Endodermal cell (in vitro differentiated cells): Measurements from ENCODE around the gene LASP1. TPM values are rescaled to one million over a fixed set of nuclear protein-coding genes. Genes with fewer than 3 reads are reported as not detected.
"Not testable (repeated sequence)": the region's sequence is repeated elsewhere in the genome, so short reads cannot be mapped to it uniquely, and the experiment has no call there.

ENCODE experiments used
- DNase-seq: peaks from one replicate; pipeline ENCODE4 v3.0.0-alpha.2; 2017
- H3K27ac ChIP-seq: 2 replicates; pipeline ENCODE4 v1.5.1; 2013; ENCODE audit warnings: mild to moderate bottlenecking, low read depth, low read length, moderate library complexity
- H3K27me3 ChIP-seq: 2 replicates; pipeline ENCODE4 v1.6.1; 2013; ENCODE audit warnings: mild to moderate bottlenecking, low read length, moderate library complexity; ENCODE audit not compliant: insufficient read depth, control insufficient read depth, poor library complexity, severe bottlenecking
- H3K36me3 ChIP-seq: 2 replicates; pipeline ENCODE4 v1.7.0; 2013; ENCODE audit warnings: mild to moderate bottlenecking, low read length, moderate library complexity; ENCODE audit not compliant: control insufficient read depth, insufficient read depth
- H3K4me1 ChIP-seq: one replicate; pipeline ENCODE4 v1.7.0; 2013; ENCODE audit warnings: low read length; ENCODE audit not compliant: control insufficient read depth, insufficient read depth
- H3K4me3 ChIP-seq: 2 replicates; pipeline ENCODE4 v1.5.1; 2013; ENCODE audit warnings: mild to moderate bottlenecking, low read length, moderate library complexity
- H3K9ac ChIP-seq: 2 replicates; pipeline ENCODE4 v1.6.1; 2013; ENCODE audit warnings: mild to moderate bottlenecking, low read length, moderate library complexity; ENCODE audit not compliant: poor library complexity, severe bottlenecking; ENCODE audit errors: extremely low read depth
- H3K9me3 ChIP-seq: 2 replicates; pipeline ENCODE4 v1.6.1; 2013; ENCODE audit warnings: mild to moderate bottlenecking, low read length, moderate library complexity; ENCODE audit not compliant: control insufficient read depth
- H3K27ac Mint-ChIP-seq: 2 replicates; pipeline ENCODE4 v1.8.0; 2020; ENCODE audit warnings: mixed read lengths
- H3K27me3 Mint-ChIP-seq: 2 replicates; pipeline ENCODE4 v1.8.0; 2021; ENCODE audit warnings: mild to moderate bottlenecking, mixed read lengths; ENCODE audit not compliant: insufficient read depth
- H3K36me3 Mint-ChIP-seq: 2 replicates; pipeline ENCODE4 v1.8.0; 2020; ENCODE audit warnings: low read depth, mixed read lengths
- H3K4me1 Mint-ChIP-seq: 2 replicates; pipeline ENCODE4 v1.8.0; 2020; ENCODE audit warnings: mixed read lengths
- H3K4me3 Mint-ChIP-seq: 2 replicates; pipeline ENCODE4 v1.8.0; 2020; ENCODE audit warnings: mild to moderate bottlenecking, moderate library complexity, mixed read lengths
- H3K9me3 Mint-ChIP-seq: 2 replicates; pipeline ENCODE4 v1.8.0; 2020; ENCODE audit warnings: mild to moderate bottlenecking, mixed read lengths
- CTCF ChIP-seq: fragments of 200-600 bp; sonication (generic); conservative IDR thresholded peaks from 2 replicates; pipeline ENCODE4 v1.5.0; 2021; ENCODE audit warnings: antibody characterized with exemption, mild to moderate bottlenecking
- WGBS, 2 experiments: methylation state at CpG; one replicate each; pipeline versions ENCODE4 v1.1.5 to v1.1.7; 2013; ENCODE audit warnings: missing lambda C conversion rate in 2 of 2, mixed read lengths in 1 of 2; ENCODE audit not compliant: insufficient coverage in 1 of 2, insufficient read length in 1 of 2; 5-methylcytosine and 5-hydroxymethylcytosine counted together
- total RNA-seq, 2 donors: library from RNA; stranded (reverse); fragmentation: NEBNext Ultra II Directional in 1 of 2; extraction: Animal tissue kit (Norgen Biotek cat#: 25700) in 1 of 2; gene quantifications; 2 replicates in 1 of 2; 3 replicates in 1 of 2; pipeline ENCODE4 v1.2.1, GENCODE V29; 2021

The LASP1 gene
- total RNA-seq, 2 donors from 2014 or later = 168 to 177 TPM

GRCh38 chr17:38947189-38947588 lies 77.3 kb downstream of the LASP1 start:
- H3K27ac ChIP-seq = no peak overlapping the region
- H3K27me3 Mint-ChIP-seq = no peaks in the 10 kb centered on the region
- H3K27ac Mint-ChIP-seq = no peak overlapping the region
- no peak overlapping the region for H3K4me3 ChIP-seq
- H3K9ac ChIP-seq = no peak overlapping the region
- no peaks in the 10 kb centered on the region for H3K9me3 Mint-ChIP-seq
- H3K4me1 Mint-ChIP-seq = no peaks in the 10 kb centered on the region
- H3K36me3 Mint-ChIP-seq = no peaks in the 10 kb centered on the region
- no peak for TF ChIP-seq CTCF
- H3K4me3 Mint-ChIP-seq = no peak overlapping the region
- H3K9me3 ChIP-seq = no peaks in the 10 kb centered on the region
- no peaks in the 10 kb centered on the region for H3K36me3 ChIP-seq
- no peaks in the 10 kb centered on the region for H3K4me1 ChIP-seq
- H3K27me3 ChIP-seq = no peaks in the 10 kb centered on the region
- WGBS, 2 experiments = 70 to 93% methylated on average over 1 to 2 of the region's 2 CpGs
- no peak for DNase-seq

GRCh38 chr17:38953800-38954199 lies 83.9 kb downstream of the LASP1 start:
- H3K9me3 ChIP-seq, H3K4me3 ChIP-seq, H3K36me3 ChIP-seq, H3K9me3 Mint-ChIP-seq, DNase-seq, H3K4me1 ChIP-seq, H3K27me3 ChIP-seq, H3K4me3 Mint-ChIP-seq, H3K27me3 Mint-ChIP-seq, H3K9ac ChIP-seq, H3K27ac Mint-ChIP-seq, H3K36me3 Mint-ChIP-seq, H3K27ac ChIP-seq, H3K4me1 Mint-ChIP-seq: not testable (repeated sequence)
- 83 to 90% methylated on average over 2 to 5 of the region's 7 CpGs for WGBS, 2 experiments

GRCh38 chr17:38958326-38958725 lies 88.5 kb downstream of the LASP1 start:
- 60% methylated on average over 1 of the region's 1 CpG; no CpG with 5 or more reads in 1 of the 2 experiments for WGBS, 2 experiments

More at GRCh38 chr17:38958326-38958725, 88.5 kb downstream of the LASP1 start:
- Mint-ChIP-seq H3K4me3 (no peak overlapping the region), H3K36me3 (no peaks in the 10 kb centered on the region), H3K27ac (no peak overlapping the region), H3K27me3 (no peaks in the 10 kb centered on the region), H3K9me3 (no peaks in the 10 kb centered on the region), H3K4me1 (no peaks in the 10 kb centered on the region)
- Histone ChIP-seq H3K36me3 (no peaks in the 10 kb centered on the region), H3K9ac (no peak overlapping the region), H3K27me3 (no peaks in the 10 kb centered on the region), H3K27ac (no peak overlapping the region), H3K4me3 (no peak overlapping the region), H3K9me3 (no peaks in the 10 kb centered on the region), H3K4me1 (no peaks in the 10 kb centered on the region)
- DNase-seq = no peak
- TF ChIP-seq CTCF = no peak
